Putamen (tissue), 1 donor: Measurements from ENCODE around the gene RAPGEF1.

Experiments
- DNase-seq: peaks from one replicate; pipeline ENCODE4 v3.0.0-alpha.2; 2016; ENCODE audit warnings: low spot score

Gene RAPGEF1

GRCh38 chr9:131642496-131643083, 97.3 kb downstream of the RAPGEF1 start:
- no peak for DNase-seq

- no peak for DNase-seq
These were observed 98.0 kb downstream of the RAPGEF1 start for GRCh38 chr9:131641618-131642495.

- DNase-seq: no peak
These were observed 99.3 kb downstream of the RAPGEF1 start for GRCh38 chr9:131640438-131641137.

- DNase-seq: no peak
These were observed 100.0 kb downstream of the RAPGEF1 start for GRCh38 chr9:131639769-131640437.

GRCh38 chr9:131636593-131636992, 103.3 kb downstream of the RAPGEF1 start:
- DNase-seq: no peak

GRCh38 chr9:131635892-131636291, 104.0 kb downstream of the RAPGEF1 start:
- no peak for DNase-seq

GRCh38 chr9:131635285-131635684, 104.6 kb downstream of the RAPGEF1 start:
- no peak for DNase-seq

- DNase-seq: no peak
These were observed 106.3 kb downstream of the RAPGEF1 start for GRCh38 chr9:131633491-131634031.

- DNase-seq: no peak
These were observed 108.6 kb downstream of the RAPGEF1 start for GRCh38 chr9:131631306-131631705.

- DNase-seq: no peak
These were observed 109.6 kb downstream of the RAPGEF1 start for GRCh38 chr9:131630205-131630831.

- DNase-seq: no peak
These were observed 110.1 kb downstream of the RAPGEF1 start for GRCh38 chr9:131629825-131630204.

- no peak for DNase-seq
These were observed 110.7 kb downstream of the RAPGEF1 start for GRCh38 chr9:131629226-131629500.

- DNase-seq: no peak
These were observed 111.2 kb downstream of the RAPGEF1 start for GRCh38 chr9:131628459-131629225.

GRCh38 chr9:131627648-131628458, 112.0 kb downstream of the RAPGEF1 start:
- DNase-seq: no peak

- DNase-seq: no peak
These were observed 112.6 kb downstream of the RAPGEF1 start for GRCh38 chr9:131627326-131627647.

- DNase-seq: no peak
These were observed 113.8 kb downstream of the RAPGEF1 start for GRCh38 chr9:131625790-131626670.

- no peak for DNase-seq
These were observed 114.4 kb downstream of the RAPGEF1 start for GRCh38 chr9:131625508-131625787.

- DNase-seq: no peak
These were observed 115.0 kb downstream of the RAPGEF1 start for GRCh38 chr9:131624636-131625507.
